ENCODE data around the gene TMEM272.

DNA sequence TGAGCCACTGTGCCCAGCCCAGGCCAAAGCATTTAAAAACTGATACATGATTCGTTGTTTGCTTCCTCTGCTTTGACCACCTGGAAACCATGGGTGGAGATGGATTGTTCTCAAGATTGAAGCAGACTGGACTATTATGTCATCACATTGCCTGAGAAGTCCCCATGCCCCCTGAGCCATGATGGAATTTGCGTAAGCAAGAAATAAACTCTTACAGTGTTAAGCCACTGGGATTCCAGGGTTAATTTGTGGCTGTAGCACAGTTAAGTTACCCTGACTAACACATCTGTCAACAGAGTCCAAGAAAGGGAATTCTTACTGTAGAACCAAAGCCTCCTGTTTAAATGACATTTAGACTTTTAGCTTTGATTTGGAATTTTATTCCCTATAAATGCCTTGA, 21.6 kb downstream of the TMEM272 start:
- no peak for TF ChIP-seq ZNF614 (CRISPR knock-in tag; IDR thresholded peaks at IDR 0.05; ENCODE audit: borderline replicate concordance)
- TF ChIP-seq MXI1 (IDR thresholded peaks at IDR 0.05; ENCODE audit: borderline replicate concordance, low read depth, low read length): no peak

Measured in HepG2 (cell line).